SK-N-SH treated with all-trans-retinoic acid at 6 μM for 48 hours (cell line): ENCODE data around the gene NPM3.

ENCODE experiments used
- ARNTL ChIP-seq: fragments of 450-650 bp; formaldehyde crosslinking; IDR thresholded peaks from 2 replicates; pipeline ENCODE4 v1.5.0; 2020; ENCODE audit warnings: low read depth, mild to moderate bottlenecking, moderate library complexity, borderline replicate concordance
- BACH2 ChIP-seq: fragments of 250-450 bp; sonication (Bioruptor Pico); IDR thresholded peaks from 2 replicates; pipeline ENCODE4 v1.9.0; 2021; ENCODE audit warnings: mild to moderate bottlenecking, borderline replicate concordance
- ISL1 ChIP-seq: fragments of 250-450 bp; sonication (Bioruptor Pico); IDR thresholded peaks from 2 replicates; pipeline ENCODE4 v2.1.2; 2022; ENCODE audit warnings: mild to moderate bottlenecking, moderate library complexity
- RARB ChIP-seq: fragments of 250-450 bp; sonication (Bioruptor Pico); IDR thresholded peaks from 2 replicates; pipeline ENCODE4 v1.8.0; 2021; ENCODE audit warnings: mild to moderate bottlenecking, moderate library complexity
- TCF4 ChIP-seq: fragments of 250-450 bp; sonication (Bioruptor Pico); IDR thresholded peaks from 2 replicates; pipeline ENCODE4 v1.8.0; 2021; ENCODE audit warnings: mild to moderate bottlenecking, moderate library complexity, borderline replicate concordance
- ZC3H10 ChIP-seq: fragments of 250-450 bp; sonication (Bioruptor Pico); IDR thresholded peaks from 2 replicates; pipeline ENCODE4 v1.5.1; 2021; ENCODE audit warnings: mild to moderate bottlenecking, moderate library complexity
- ZFP30 ChIP-seq: fragments of 450-650 bp; formaldehyde crosslinking; IDR thresholded peaks from 2 replicates; pipeline ENCODE4 v1.5.0; 2022; ENCODE audit warnings: mild to moderate bottlenecking, moderate library complexity
- ZNF565 ChIP-seq: fragments of 450-650 bp; formaldehyde crosslinking; conservative IDR thresholded peaks from 2 replicates; pipeline ENCODE4 v1.5.0; 2020; ENCODE audit warnings: low read depth, mild to moderate bottlenecking, moderate library complexity
- ZNF8 ChIP-seq: fragments of 450-650 bp; formaldehyde crosslinking; IDR thresholded peaks from 2 replicates; pipeline ENCODE4 v1.5.0; 2020; ENCODE audit warnings: mild to moderate bottlenecking, moderate library complexity
- TF ChIP-seq, protein P1 (sequence below): fragments of 250-450 bp; sonication (Bioruptor Pico); IDR thresholded peaks from 2 replicates; pipeline ENCODE4 v1.8.0; 2020; ENCODE audit warnings: mild to moderate bottlenecking, moderate library complexity, borderline replicate concordance
- TF ChIP-seq, protein P2 (sequence below): fragments of 250-450 bp; sonication (Bioruptor Pico); IDR thresholded peaks from 2 replicates; pipeline ENCODE4 v1.5.0; 2020; ENCODE audit warnings: mild to moderate bottlenecking, moderate library complexity
- TF ChIP-seq, protein P3 (sequence below): fragments of 250-450 bp; sonication (Bioruptor Pico); IDR thresholded peaks from 2 replicates; pipeline ENCODE4 v1.5.1; 2020; ENCODE audit warnings: low read depth, mild to moderate bottlenecking, moderate library complexity

DNA sequence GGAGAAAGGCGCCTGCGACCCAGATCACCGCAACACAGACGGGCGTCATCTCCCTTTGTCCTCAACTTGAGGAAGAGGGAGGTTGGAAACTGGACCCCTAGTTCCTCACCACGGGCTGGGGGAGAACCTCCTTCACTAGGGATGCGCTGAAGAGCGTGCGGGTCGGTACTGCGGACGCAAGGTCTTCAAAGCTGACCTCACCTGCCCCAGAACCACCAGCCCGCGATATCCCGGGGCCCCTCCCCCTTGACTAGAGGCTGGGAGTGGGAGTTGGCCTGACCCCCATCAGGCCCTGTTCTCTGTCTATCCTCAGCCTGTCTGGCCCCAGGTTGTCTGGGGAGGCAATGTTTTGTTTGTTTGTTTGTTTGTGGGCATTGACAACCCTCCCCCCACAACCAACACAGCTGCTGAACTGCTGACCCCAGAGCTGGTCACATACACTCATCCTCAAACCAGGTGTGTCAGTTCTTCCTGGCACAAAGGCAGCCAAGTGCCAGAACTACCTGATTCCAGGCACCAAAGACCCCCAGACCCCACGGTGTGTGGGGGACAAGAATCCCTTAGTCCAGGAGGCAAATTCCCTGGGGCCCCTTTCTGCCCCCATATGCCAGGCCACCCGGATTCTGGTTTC, 2.9 kb downstream of the NPM3 start:
- TF ChIP-seq, protein P1, sequence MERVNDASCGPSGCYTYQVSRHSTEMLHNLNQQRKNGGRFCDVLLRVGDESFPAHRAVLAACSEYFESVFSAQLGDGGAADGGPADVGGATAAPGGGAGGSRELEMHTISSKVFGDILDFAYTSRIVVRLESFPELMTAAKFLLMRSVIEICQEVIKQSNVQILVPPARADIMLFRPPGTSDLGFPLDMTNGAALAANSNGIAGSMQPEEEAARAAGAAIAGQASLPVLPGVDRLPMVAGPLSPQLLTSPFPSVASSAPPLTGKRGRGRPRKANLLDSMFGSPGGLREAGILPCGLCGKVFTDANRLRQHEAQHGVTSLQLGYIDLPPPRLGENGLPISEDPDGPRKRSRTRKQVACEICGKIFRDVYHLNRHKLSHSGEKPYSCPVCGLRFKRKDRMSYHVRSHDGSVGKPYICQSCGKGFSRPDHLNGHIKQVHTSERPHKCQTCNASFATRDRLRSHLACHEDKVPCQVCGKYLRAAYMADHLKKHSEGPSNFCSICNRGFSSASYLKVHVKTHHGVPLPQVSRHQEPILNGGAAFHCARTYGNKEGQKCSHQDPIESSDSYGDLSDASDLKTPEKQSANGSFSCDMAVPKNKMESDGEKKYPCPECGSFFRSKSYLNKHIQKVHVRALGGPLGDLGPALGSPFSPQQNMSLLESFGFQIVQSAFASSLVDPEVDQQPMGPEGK (CRISPR knock-in tag): no peak
- TF ChIP-seq ZNF565: no peak
- TF ChIP-seq ZFP30: no peak
- TF ChIP-seq ISL1 (CRISPR knock-in tag): no peak
- no peak for TF ChIP-seq RARB (CRISPR knock-in tag)
- TF ChIP-seq ARNTL (CRISPR knock-in tag): no peak
- no peak for TF ChIP-seq TCF4 (CRISPR knock-in tag)
- no peak for TF ChIP-seq BACH2 (CRISPR knock-in tag)
- TF ChIP-seq, protein P2, sequence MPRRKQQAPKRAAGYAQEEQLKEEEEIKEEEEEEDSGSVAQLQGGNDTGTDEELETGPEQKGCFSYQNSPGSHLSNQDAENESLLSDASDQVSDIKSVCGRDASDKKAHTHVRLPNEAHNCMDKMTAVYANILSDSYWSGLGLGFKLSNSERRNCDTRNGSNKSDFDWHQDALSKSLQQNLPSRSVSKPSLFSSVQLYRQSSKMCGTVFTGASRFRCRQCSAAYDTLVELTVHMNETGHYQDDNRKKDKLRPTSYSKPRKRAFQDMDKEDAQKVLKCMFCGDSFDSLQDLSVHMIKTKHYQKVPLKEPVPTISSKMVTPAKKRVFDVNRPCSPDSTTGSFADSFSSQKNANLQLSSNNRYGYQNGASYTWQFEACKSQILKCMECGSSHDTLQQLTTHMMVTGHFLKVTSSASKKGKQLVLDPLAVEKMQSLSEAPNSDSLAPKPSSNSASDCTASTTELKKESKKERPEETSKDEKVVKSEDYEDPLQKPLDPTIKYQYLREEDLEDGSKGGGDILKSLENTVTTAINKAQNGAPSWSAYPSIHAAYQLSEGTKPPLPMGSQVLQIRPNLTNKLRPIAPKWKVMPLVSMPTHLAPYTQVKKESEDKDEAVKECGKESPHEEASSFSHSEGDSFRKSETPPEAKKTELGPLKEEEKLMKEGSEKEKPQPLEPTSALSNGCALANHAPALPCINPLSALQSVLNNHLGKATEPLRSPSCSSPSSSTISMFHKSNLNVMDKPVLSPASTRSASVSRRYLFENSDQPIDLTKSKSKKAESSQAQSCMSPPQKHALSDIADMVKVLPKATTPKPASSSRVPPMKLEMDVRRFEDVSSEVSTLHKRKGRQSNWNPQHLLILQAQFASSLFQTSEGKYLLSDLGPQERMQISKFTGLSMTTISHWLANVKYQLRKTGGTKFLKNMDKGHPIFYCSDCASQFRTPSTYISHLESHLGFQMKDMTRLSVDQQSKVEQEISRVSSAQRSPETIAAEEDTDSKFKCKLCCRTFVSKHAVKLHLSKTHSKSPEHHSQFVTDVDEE (CRISPR knock-in tag): no peak
- TF ChIP-seq ZC3H10: no peak
- TF ChIP-seq ZNF8: no peak
- TF ChIP-seq, protein P3, sequence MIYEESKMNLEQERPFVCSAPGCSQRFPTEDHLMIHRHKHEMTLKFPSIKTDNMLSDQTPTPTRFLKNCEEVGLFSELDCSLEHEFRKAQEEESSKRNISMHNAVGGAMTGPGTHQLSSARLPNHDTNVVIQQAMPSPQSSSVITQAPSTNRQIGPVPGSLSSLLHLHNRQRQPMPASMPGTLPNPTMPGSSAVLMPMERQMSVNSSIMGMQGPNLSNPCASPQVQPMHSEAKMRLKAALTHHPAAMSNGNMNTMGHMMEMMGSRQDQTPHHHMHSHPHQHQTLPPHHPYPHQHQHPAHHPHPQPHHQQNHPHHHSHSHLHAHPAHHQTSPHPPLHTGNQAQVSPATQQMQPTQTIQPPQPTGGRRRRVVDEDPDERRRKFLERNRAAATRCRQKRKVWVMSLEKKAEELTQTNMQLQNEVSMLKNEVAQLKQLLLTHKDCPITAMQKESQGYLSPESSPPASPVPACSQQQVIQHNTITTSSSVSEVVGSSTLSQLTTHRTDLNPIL (CRISPR knock-in tag): no peak
